ENCODE data around the gene ZBTB33. TPM values are rescaled to one million over a fixed set of nuclear protein-coding genes. Genes with fewer than 3 reads are reported as not detected.
A peak's percentile ranks its signal among the peaks of the same experiment; 100 is the strongest.

ZBTB33 gene
- total RNA-seq, 2 experiments from 2014 or later = 19.0 to 21.1 TPM

- DNase-seq (no peak), ATAC-seq (ENCODE audit: low read depth) (no peak)
- peaks cover 17% of the 10 kb centered on the region for H3K4me1 Mint-ChIP-seq
- H3K4me3 Mint-ChIP-seq = no peak overlapping the region
- H3K27ac Mint-ChIP-seq = no peak overlapping the region
- H3K36me3 Mint-ChIP-seq = peaks cover 4% of the 10 kb centered on the region
- POLR2A ChIA-PET = no interaction called here
- H3K9me3 Mint-ChIP-seq = no peaks in the 10 kb centered on the region
- H3K27me3 Mint-ChIP-seq = peaks cover 2% of the 10 kb centered on the region
These were observed 7.8 kb upstream of the ZBTB33 start for GRCh38 chrX:120242813-120243212.

- no peak for DNase-seq
- ATAC-seq (ENCODE audit: low read depth) = no peak
- no peaks in the 10 kb centered on the region for H3K36me3 Mint-ChIP-seq
- peaks cover 22% of the 10 kb centered on the region for H3K4me1 Mint-ChIP-seq
- POLR2A ChIA-PET = no interaction called here
- peaks cover 2% of the 10 kb centered on the region for H3K27me3 Mint-ChIP-seq
- no peaks in the 10 kb centered on the region for H3K9me3 Mint-ChIP-seq
- peak overlapping the region; percentile 98 for H3K4me3 Mint-ChIP-seq
- H3K27ac Mint-ChIP-seq = peak overlapping the region; percentile 93
These were observed 6.2 kb upstream of the ZBTB33 start for GRCh38 chrX:120244395-120244734.

GRCh38 chrX:120244735-120245498 lies 5.7 kb upstream of the ZBTB33 start:
- Mint-ChIP-seq H3K36me3 (no peaks in the 10 kb centered on the region), H3K27me3 (peaks cover 2% of the 10 kb centered on the region), H3K4me1 (peaks cover 22% of the 10 kb centered on the region), H3K4me3 (peak overlapping the region; percentile 98), H3K27ac (peak overlapping the region; percentile 93), H3K9me3 (no peaks in the 10 kb centered on the region)
- POLR2A ChIA-PET = no interaction called here
- ATAC-seq (ENCODE audit: low read depth) = peak; percentile 73
- peak; percentile 63 for DNase-seq

GRCh38 chrX:120251471-120252011 lies 929 bp downstream of the ZBTB33 start:
- Mint-ChIP-seq H3K36me3 (peaks cover 14% of the 10 kb centered on the region), H3K4me3 (peak overlapping the region; percentile 86), H3K27me3 (peaks cover under 1% of the 10 kb centered on the region), H3K4me1 (peaks cover 15% of the 10 kb centered on the region), H3K9me3 (no peaks in the 10 kb centered on the region), H3K27ac (peak overlapping the region; percentile 91)
- ATAC-seq (ENCODE audit: low read depth) (no peak), DNase-seq (peak; percentile 39)
- POLR2A ChIA-PET = interaction anchor here (0.6 to 1.9 kb wide), 4 partner anchors 10 to 58 kb away, joined by 3 to 6 read pairs (median 3); no protein-coding TSS in a partner anchor

GRCh38 chrX:120253784-120254183 lies 3.2 kb downstream of the ZBTB33 start:
- Mint-ChIP-seq H3K27ac (no peak overlapping the region), H3K27me3 (no peaks in the 10 kb centered on the region), H3K4me1 (peaks cover 13% of the 10 kb centered on the region), H3K9me3 (no peaks in the 10 kb centered on the region), H3K4me3 (no peak overlapping the region), H3K36me3 (peaks cover 14% of the 10 kb centered on the region)
- ATAC-seq (ENCODE audit: low read depth) (no peak), DNase-seq (no peak)
- POLR2A ChIA-PET = no interaction called here

GRCh38 chrX:120260369-120260768 lies 9.8 kb downstream of the ZBTB33 start:
- no peak for ATAC-seq (ENCODE audit: low read depth)
- POLR2A ChIA-PET = interaction anchor here (1.5 kb wide), 1 partner anchor 9 kb away, joined by 3 read pairs; no protein-coding TSS in a partner anchor
- Mint-ChIP-seq H3K9me3 (no peaks in the 10 kb centered on the region), H3K27me3 (peaks cover 2% of the 10 kb centered on the region), H3K4me3 (no peak overlapping the region), H3K27ac (no peak overlapping the region), H3K36me3 (no peaks in the 10 kb centered on the region), H3K4me1 (peaks cover 3% of the 10 kb centered on the region)
- DNase-seq = no peak

- POLR2A ChIA-PET = no interaction called here
- no peaks in the 10 kb centered on the region for H3K9me3 Mint-ChIP-seq
These were observed 12.5 kb downstream of the ZBTB33 start for GRCh38 chrX:120262859-120263708.

GRCh38 chrX:120264341-120264740 lies 13.7 kb downstream of the ZBTB33 start:
- POLR2A ChIA-PET = interaction anchor here (0.7 kb wide), 1 partner anchor 13 kb away, joined by 3 read pairs; no protein-coding TSS in a partner anchor
- H3K4me1 Mint-ChIP-seq = no peaks in the 10 kb centered on the region
- ATAC-seq (ENCODE audit: low read depth) (no peak), DNase-seq (no peak)
- H3K36me3 Mint-ChIP-seq = no peaks in the 10 kb centered on the region
- H3K9me3 Mint-ChIP-seq = no peaks in the 10 kb centered on the region
- H3K27ac Mint-ChIP-seq = no peak overlapping the region
- peaks cover 2% of the 10 kb centered on the region for H3K27me3 Mint-ChIP-seq
- no peak overlapping the region for H3K4me3 Mint-ChIP-seq

More at GRCh38 chrX:120262859-120263708, 12.5 kb downstream of the ZBTB33 start:
- Mint-ChIP-seq H3K27ac (no peak overlapping the region), H3K4me3 (no peak overlapping the region), H3K4me1 (no peaks in the 10 kb centered on the region), H3K27me3 (peaks cover 2% of the 10 kb centered on the region), H3K36me3 (no peaks in the 10 kb centered on the region)
- DNase-seq (no peak), ATAC-seq (ENCODE audit: low read depth) (no peak)

- peaks cover 3% of the 10 kb centered on the region for H3K4me1 Mint-ChIP-seq
- no peak overlapping the region for H3K27ac Mint-ChIP-seq
- peaks cover 2% of the 10 kb centered on the region for H3K36me3 Mint-ChIP-seq
- no peak overlapping the region for H3K4me3 Mint-ChIP-seq
- H3K9me3 Mint-ChIP-seq = no peaks in the 10 kb centered on the region
- H3K27me3 Mint-ChIP-seq = no peaks in the 10 kb centered on the region
- ATAC-seq (ENCODE audit: low read depth) (no peak), DNase-seq (no peak)
- POLR2A ChIA-PET = interaction anchor here (0.7 kb wide), 1 partner anchor 15 kb away, joined by 4 read pairs; no protein-coding TSS in a partner anchor
These were observed 18.9 kb downstream of the ZBTB33 start for GRCh38 chrX:120269373-120270035.

- ATAC-seq (ENCODE audit: low read depth) (no peak), DNase-seq (no peak)
- POLR2A ChIA-PET = no interaction called here
- H3K27me3 Mint-ChIP-seq = peaks cover 2% of the 10 kb centered on the region
- H3K4me3 Mint-ChIP-seq = no peak overlapping the region
- H3K4me1 Mint-ChIP-seq = peaks cover 3% of the 10 kb centered on the region
- no peak overlapping the region for H3K27ac Mint-ChIP-seq
- no peaks in the 10 kb centered on the region for H3K9me3 Mint-ChIP-seq
- peaks cover 2% of the 10 kb centered on the region for H3K36me3 Mint-ChIP-seq
These were observed 20.0 kb downstream of the ZBTB33 start for GRCh38 chrX:120270567-120270966.

- ATAC-seq (ENCODE audit: low read depth) (no peak), DNase-seq (no peak)
- Mint-ChIP-seq H3K36me3 (peaks cover 2% of the 10 kb centered on the region), H3K27me3 (peaks cover 2% of the 10 kb centered on the region), H3K9me3 (no peaks in the 10 kb centered on the region), H3K4me3 (no peak overlapping the region), H3K4me1 (peaks cover 3% of the 10 kb centered on the region), H3K27ac (no peak overlapping the region)
- POLR2A ChIA-PET = no interaction called here
These were observed 20.6 kb downstream of the ZBTB33 start for GRCh38 chrX:120271218-120271617.

- Mint-ChIP-seq H3K27me3 (peaks cover 2% of the 10 kb centered on the region), H3K9me3 (no peaks in the 10 kb centered on the region), H3K36me3 (peaks cover 2% of the 10 kb centered on the region), H3K4me3 (no peak overlapping the region), H3K27ac (no peak overlapping the region), H3K4me1 (peaks cover 3% of the 10 kb centered on the region)
- no peak for DNase-seq
- no peak for ATAC-seq (ENCODE audit: low read depth)
- POLR2A ChIA-PET = no interaction called here
These were observed 23.5 kb downstream of the ZBTB33 start for GRCh38 chrX:120274145-120274544.

GRCh38 chrX:120274958-120275357 lies 24.3 kb downstream of the ZBTB33 start:
- no peaks in the 10 kb centered on the region for H3K9me3 Mint-ChIP-seq
- no peaks in the 10 kb centered on the region for H3K36me3 Mint-ChIP-seq
- peaks cover under 1% of the 10 kb centered on the region for H3K4me1 Mint-ChIP-seq
- POLR2A ChIA-PET = interaction anchor here (0.7 kb wide), 1 partner anchor 22 kb away, joined by 7 read pairs; no protein-coding TSS in a partner anchor
- H3K27ac Mint-ChIP-seq = no peak overlapping the region
- H3K4me3 Mint-ChIP-seq = no peak overlapping the region
- H3K27me3 Mint-ChIP-seq = peaks cover 2% of the 10 kb centered on the region
- DNase-seq = no peak
- no peak for ATAC-seq (ENCODE audit: low read depth)

Measured in activated naive CD8-positive, alpha-beta T cell treated with anti-CD3 and anti-CD28 coated beads, Interleukin-2, amount 10 ng/mL, durations not matched to agents 7 days and 5 days (primary cell).